Stomach (tissue), 9 donors: ENCODE measurements around the gene CCN5. TPM values are rescaled to one million over a fixed set of nuclear protein-coding genes. Genes with fewer than 3 reads are reported as not detected.
A peak's percentile ranks its signal among the peaks of the same experiment; 100 is the strongest.
"Not testable (repeated sequence)": the region's sequence is repeated elsewhere in the genome, so short reads cannot be mapped to it uniquely, and the experiment has no call there.

Source experiments
- DNase-seq, 2 donors: peaks; one replicate each; pipeline versions ENCODE4 v3.0.0 to v3.0.0-alpha.2; 2013 to 2019
- H3K27ac ChIP-seq, 5 donors: fragments of 200-600 bp in 4 of 5; sonication (generic) in 4 of 5; one replicate each; pipeline ENCODE4 v1.5.1; 2013 to 2019; ENCODE audit warnings: mild to moderate bottlenecking in 1 of 5, moderate library complexity in 1 of 5
- H3K27me3 ChIP-seq, 3 donors: fragments of 200-600 bp; sonication (generic); one replicate each; pipeline ENCODE4 v1.5.1; 2017 to 2019; ENCODE audit warnings: mixed run types in 1 of 3
- H3K36me3 ChIP-seq, 4 donors: fragments of 200-600 bp; sonication (generic); 1 replicate in 3 of 4; 2 replicates in 1 of 4; pipeline ENCODE4 v1.5.1; 2016 to 2019
- H3K4me1 ChIP-seq, 4 donors: fragments of 200-600 bp; sonication (generic); one replicate each; pipeline ENCODE4 v1.5.1; 2016 to 2019
- H3K4me3 ChIP-seq, 4 donors: fragments of 200-600 bp; sonication (generic) in 3 of 4; one replicate each; pipeline ENCODE4 v1.5.1; 2016 to 2019; ENCODE audit warnings: mild to moderate bottlenecking in 1 of 4
- H3K9me3 ChIP-seq, 4 donors: fragments of 200-600 bp; sonication (generic); one replicate each; pipeline ENCODE4 v1.5.1; 2016 to 2019
- CTCF ChIP-seq, 7 experiments: fragments of 450-650 bp in 4 of 7; fragments of 200-600 bp in 3 of 7; sonication (generic) in 3 of 7; IDR thresholded peaks; one replicate each; pipeline ENCODE4 v1.5.1; 2016 to 2019; ENCODE audit warnings: antibody characterized with exemption in 7 of 7, control low read depth in 2 of 7, mild to moderate bottlenecking in 1 of 7
- EP300 ChIP-seq: sonication (generic); formaldehyde crosslinking; IDR thresholded peaks from one replicate; pipeline ENCODE4 v1.6.1; 2017; ENCODE audit warnings: antibody characterized with exemption
- POLR2A ChIP-seq, 4 donors: fragments of 450-650 bp; IDR thresholded peaks; one replicate each; pipeline ENCODE4 v1.6.1; 2016; ENCODE audit warnings: antibody characterized with exemption in 4 of 4, control low read depth in 2 of 4, mild to moderate bottlenecking in 1 of 4, moderate library complexity in 1 of 4
- POLR2AphosphoS5 ChIP-seq, 3 donors: sonication (generic); formaldehyde crosslinking; IDR thresholded peaks; one replicate each; pipeline ENCODE4 v1.6.1; 2016; ENCODE audit warnings: antibody characterized with exemption in 3 of 3
- WGBS, 5 donors: extraction: QIAGEN DNeasy Blood & Tissue Kit in 3 of 5; methylation state at CpG; one replicate each; pipeline versions ENCODE4 v1.1.5 to v1.1.7; 2013 to 2018; 5-methylcytosine and 5-hydroxymethylcytosine counted together
- intact Hi-C: fragments of 100-400 bp; cut with DNase I; formaldehyde crosslinking; loops from one replicate; pipeline ENCODE4 v1.15.1; 2023; ENCODE audit warnings: low total_unique reads
- polyA plus RNA-seq, 3 donors: library from polyadenylated mRNA; stranded (reverse); fragments of 200-250 nt; gene quantifications; one replicate each; pipeline ENCODE4 v1.2.3, GENCODE V29; 2013
- total RNA-seq, 5 donors: library from RNA; depleted of rRNA; stranded (reverse); fragments of >200 nt; gene quantifications; one replicate each; pipeline versions ENCODE4 v1.1.0 to v1.2.3, GENCODE V29; 2014 to 2016
- donor health status: healthy with polysubstance abuse.
- donor health status: Bipolar disorder and iron deficiency.
- donor health status: healthy.

Gene CCN5
- total and polyA plus RNA-seq, 8 donors, result 2.5 to 193 (median 8.2) TPM; not detected in 3

- Histone ChIP-seq H3K4me1 (peaks cover 10 to 38% (median 23%) of the 10 kb centered on the region in 4 donors), H3K4me3 (no peak overlapping the region), H3K36me3 (no peaks in the 10 kb centered on the region), H3K27ac (peak overlapping the region in 4 of 5 donors; percentile 31 to 75 (median 60)), H3K9me3 (no peaks in the 10 kb centered on the region), H3K27me3 (no peaks in the 10 kb centered on the region)
- no peak for DNase-seq
- WGBS, 5 donors, result 86 to 96% (median 93%) methylated on average over 4 of the region's 4 CpGs
- no peak for TF ChIP-seq POLR2AphosphoS5 (IDR thresholded peaks at IDR 0.05)
- no peak for TF ChIP-seq CTCF (IDR thresholded peaks at IDR 0.05)
- TF ChIP-seq POLR2A (IDR thresholded peaks at IDR 0.05), result no peak
- TF ChIP-seq EP300, result no peak
- intact Hi-C loops, result no loop called here
These were observed 21.0 kb upstream of the CCN5 start for GRCh38 chr20:44694159-44694558.

- intact Hi-C loops, result no loop called here
- no peak for DNase-seq
- Histone ChIP-seq H3K27me3 (no peaks in the 10 kb centered on the region), H3K27ac (peak overlapping the region in 4 of 5 donors; percentile 43 to 70 (median 56)), H3K9me3 (no peaks in the 10 kb centered on the region), H3K4me3 (no peak overlapping the region), H3K36me3 (no peaks in the 10 kb centered on the region), H3K4me1 (peaks cover 10 to 38% (median 23%) of the 10 kb centered on the region in 4 donors)
- 45 to 68% (median 63%) methylated on average over 2 of the region's 2 CpGs for WGBS, 5 donors
- TF ChIP-seq EP300, result no peak
- no peak for TF ChIP-seq POLR2A (IDR thresholded peaks at IDR 0.05)
- TF ChIP-seq POLR2AphosphoS5 (IDR thresholded peaks at IDR 0.05), result no peak
- TF ChIP-seq CTCF (IDR thresholded peaks at IDR 0.05), result no peak
These were observed 19.9 kb upstream of the CCN5 start for GRCh38 chr20:44695295-44695673.

GRCh38 chr20:44695674-44696300 is 19.4 kb upstream of the CCN5 start:
- Histone ChIP-seq H3K9me3 (no peaks in the 10 kb centered on the region), H3K27me3 (no peaks in the 10 kb centered on the region), H3K27ac (peak overlapping the region in 4 of 5 donors; percentile 43 to 70 (median 56)), H3K4me1 (peaks cover 15 to 38% (median 23%) of the 10 kb centered on the region in 4 donors), H3K36me3 (no peaks in the 10 kb centered on the region), H3K4me3 (no peak overlapping the region)
- no peak for DNase-seq
- TF ChIP-seq CTCF (IDR thresholded peaks at IDR 0.05) (no peak), POLR2A (IDR thresholded peaks at IDR 0.05) (no peak), POLR2AphosphoS5 (IDR thresholded peaks at IDR 0.05) (no peak), EP300 (no peak)
- intact Hi-C loops, result no loop called here

- TF ChIP-seq EP300, result no peak
- no peak for TF ChIP-seq POLR2AphosphoS5 (IDR thresholded peaks at IDR 0.05)
- no peak for TF ChIP-seq POLR2A (IDR thresholded peaks at IDR 0.05)
- no peak for TF ChIP-seq CTCF (IDR thresholded peaks at IDR 0.05)
- Histone ChIP-seq H3K4me1 (peaks cover 20 to 41% (median 25%) of the 10 kb centered on the region in 4 donors), H3K4me3 (no peak overlapping the region), H3K27me3 (no peaks in the 10 kb centered on the region), H3K9me3 (no peaks in the 10 kb centered on the region), H3K27ac (peak overlapping the region in 3 of 5 donors; percentile 43 to 70 (median 62)), H3K36me3 (no peaks in the 10 kb centered on the region)
- WGBS, 5 donors, result 83 to 93% (median 92%) methylated on average over 3 of the region's 3 CpGs
- intact Hi-C loops, result no loop called here
- no peak for DNase-seq
These were observed 18.9 kb upstream of the CCN5 start for GRCh38 chr20:44696315-44696714.

GRCh38 chr20:44697041-44697440 is 18.1 kb upstream of the CCN5 start:
- H3K9me3 ChIP-seq, DNase-seq, H3K27me3 ChIP-seq, intact Hi-C loops, H3K36me3 ChIP-seq, H3K27ac ChIP-seq, H3K4me3 ChIP-seq: not testable (repeated sequence)
- H3K4me1 ChIP-seq, result peaks cover 22 to 42% (median 31%) of the 10 kb centered on the region in 4 donors
- 89 to 98% (median 94%) methylated on average over 5 of the region's 5 CpGs for WGBS, 5 donors
